HT1080 (cell line): Measurements from ENCODE around the gene MRFAP1. TPM values are rescaled to one million over a fixed set of nuclear protein-coding genes. Genes with fewer than 3 reads are reported as not detected.

Source experiments
- DNase-seq: peaks from one replicate; pipeline ENCODE4 v3.0.0-alpha.2; 2015; ENCODE audit warnings: low read depth
- total RNA-seq: library from RNA; depleted of rRNA; stranded (reverse); fragments of >200 nt; shearing (Covaris generic); gene quantifications from 2 replicates; pipeline ENCODE4 v1.2.3, GENCODE V29; 2014; rRNA removed

The MRFAP1 gene
- total RNA-seq, 1 experiment from 2014 or later: 155 TPM

DNA sequence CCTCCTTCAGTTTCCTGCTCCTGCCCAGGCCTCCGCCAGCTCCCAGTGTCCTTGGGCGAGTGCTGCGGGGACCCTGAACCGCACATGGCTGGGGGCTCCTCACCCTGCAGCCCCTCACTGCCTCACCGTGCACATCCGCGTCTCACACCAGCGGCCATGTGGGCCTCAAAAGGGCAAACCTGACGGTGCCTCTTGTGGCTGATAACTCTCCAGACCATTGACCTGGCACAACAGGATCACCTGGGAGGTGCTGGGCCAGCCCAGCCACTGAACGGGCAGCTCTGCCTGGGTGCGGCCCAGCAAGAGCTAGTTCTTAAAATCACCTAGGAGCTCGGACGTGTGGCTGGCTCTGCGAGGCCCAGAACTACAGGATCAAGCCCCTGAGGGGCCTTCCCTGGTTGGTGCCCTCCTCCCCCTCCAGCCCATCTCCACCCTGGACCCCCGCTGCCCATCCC, 49.0 kb downstream of the MRFAP1 start:
- no peak for DNase-seq

Other genes starting within 250 kb of the MRFAP1 start
- 23.5 and 31.7 TPM in 2 replicates for gene PPP2R2C, start 168.1 kb upstream of the MRFAP1 start, total RNA-seq
- gene MAN2B2, start 65.5 kb upstream of the MRFAP1 start, total RNA-seq: 10.4 and 11.7 TPM in 2 replicates
- gene S100P, start 53.2 kb downstream of the MRFAP1 start, total RNA-seq: not detected in 2 replicates
- gene MRFAP1L1, start 69.2 kb downstream of the MRFAP1 start, total RNA-seq: 65.0 and 70.6 TPM in 2 replicates
- 23.8 and 24.5 TPM in 2 replicates for gene BLOC1S4, start 75.5 kb downstream of the MRFAP1 start, total RNA-seq
- 4.4 and 4.7 TPM in 2 replicates for gene KIAA0232, start 142.0 kb downstream of the MRFAP1 start, total RNA-seq